AML-193 (cell line): ENCODE results near the gene CMTM3.
"Not testable (repeated sequence)": the region's sequence is repeated elsewhere in the genome, so short reads cannot be mapped to it uniquely, and the experiment has no call there.

Source experiments
- DNase-seq, 2 experiments: peaks; one replicate each; lab custom pipeline; 2025; lab: John Stamatoyannopoulos, UW

Gene CMTM3

GRCh38 chr16:66609139-66609510 lies 4.6 kb downstream of the CMTM3 start:
- DNase-seq: no peak

GRCh38 chr16:66610111-66610820 lies 5.8 kb downstream of the CMTM3 start:
- no peak for DNase-seq

- not testable (repeated sequence) for DNase-seq
Observed at GRCh38 chr16:66611911-66612310, 7.4 kb downstream of the CMTM3 start.

- DNase-seq: no peak
Observed at GRCh38 chr16:66612422-66612821, 7.9 kb downstream of the CMTM3 start.

- no peak for DNase-seq
Observed at GRCh38 chr16:66614161-66614802, 9.8 kb downstream of the CMTM3 start.

- DNase-seq: no peak
Observed at GRCh38 chr16:66616169-66616568, 11.7 kb downstream of the CMTM3 start.

- DNase-seq: no peak
Observed at GRCh38 chr16:66616592-66616991, 12.1 kb downstream of the CMTM3 start.

- DNase-seq: no peak
Observed at GRCh38 chr16:66617010-66617434, 12.5 kb downstream of the CMTM3 start.

- DNase-seq: no peak
Observed at GRCh38 chr16:66617728-66618127, 13.2 kb downstream of the CMTM3 start.

GRCh38 chr16:66618588-66619375 lies 14.3 kb downstream of the CMTM3 start:
- DNase-seq: no peak

- DNase-seq: peak; percentile 17 to 20
Observed at GRCh38 chr16:66619534-66620428, 15.3 kb downstream of the CMTM3 start.

GRCh38 chr16:66620429-66620795 lies 15.9 kb downstream of the CMTM3 start:
- no peak for DNase-seq

GRCh38 chr16:66621973-66622372 lies 17.5 kb downstream of the CMTM3 start:
- no peak for DNase-seq

GRCh38 chr16:66622863-66623262 lies 18.4 kb downstream of the CMTM3 start:
- no peak for DNase-seq

- DNase-seq: no peak
Observed at GRCh38 chr16:66623755-66624154, 19.3 kb downstream of the CMTM3 start.

GRCh38 chr16:66627611-66628378 lies 23.3 kb downstream of the CMTM3 start:
- DNase-seq: not testable (repeated sequence)

GRCh38 chr16:66629856-66630255 lies 25.4 kb downstream of the CMTM3 start:
- DNase-seq: no peak

- DNase-seq: not testable (repeated sequence)
Observed at GRCh38 chr16:66630561-66631260, 26.2 kb downstream of the CMTM3 start.

GRCh38 chr16:66631558-66631957 lies 27.1 kb downstream of the CMTM3 start:
- DNase-seq: not testable (repeated sequence)

- no peak for DNase-seq
Observed at GRCh38 chr16:66634527-66635196, 30.2 kb downstream of the CMTM3 start.
